HepG2 (cell line): ENCODE data around the gene TOMM7. TPM values are rescaled to one million over a fixed set of nuclear protein-coding genes. Genes with fewer than 3 reads are reported as not detected.
A peak's percentile ranks its signal among the peaks of the same experiment; 100 is the strongest.

Experiments
- FLYWCH1 ChIP-seq: sonication (generic); formaldehyde crosslinking; IDR thresholded peaks from 2 replicates; pipeline ENCODE4 v1.8.1; 2023; ENCODE audit warnings: mild to moderate bottlenecking, missing genetic modification reagents
- KDM2A ChIP-seq: sonication (generic); formaldehyde crosslinking; IDR thresholded peaks from 2 replicates; pipeline ENCODE4 v1.4.0; 2020; ENCODE audit warnings: low read depth, missing genetic modification reagents, borderline replicate concordance
- MIER3 ChIP-seq: IDR thresholded peaks from 2 replicates; pipeline ENCODE4 v1.6.1; 2016; ENCODE audit warnings: missing compliant biosample characterization, borderline replicate concordance
- MIXL1 ChIP-seq: IDR thresholded peaks from 2 replicates; pipeline ENCODE4 v1.6.1; 2016
- NR2F2 ChIP-seq: IDR thresholded peaks from 2 replicates; pipeline ENCODE4 v1.6.1; 2012; ENCODE audit warnings: low read depth, inconsistent platforms, borderline replicate concordance
- PHF20 ChIP-seq: sonication (generic); formaldehyde crosslinking; IDR thresholded peaks from 2 replicates; pipeline ENCODE4 v1.5.0; 2020; ENCODE audit warnings: mild to moderate bottlenecking, missing genetic modification reagents
- POLR2A ChIP-seq, 2 experiments: IDR thresholded peaks; 2 replicates each; pipeline ENCODE4 v1.6.1; 2011; ENCODE audit warnings: low read depth in 2 of 2, low read length in 2 of 2, mild to moderate bottlenecking in 1 of 2, moderate library complexity in 1 of 2; ENCODE audit not compliant: insufficient read depth in 1 of 2
- RFX1 ChIP-seq: fragments of 450-650 bp; IDR thresholded peaks from 2 replicates; pipeline ENCODE4 v1.6.1; 2017
- SCMH1 ChIP-seq: sonication (generic); formaldehyde crosslinking; IDR thresholded peaks from 2 replicates; pipeline ENCODE4 v1.9.0; 2021; ENCODE audit warnings: missing genetic modification reagents, mild to moderate bottlenecking, borderline replicate concordance
- SPEN ChIP-seq: sonication (generic); formaldehyde crosslinking; IDR thresholded peaks from 2 replicates; pipeline ENCODE4 v1.5.1; 2020; ENCODE audit warnings: low read depth, mild to moderate bottlenecking, missing genetic modification reagents
- TAF15 ChIP-seq: fragments of 200-400 bp; formaldehyde crosslinking; IDR thresholded peaks from one replicate; pipeline ENCODE4 v1.6.1; 2018; ENCODE audit warnings: mild to moderate bottlenecking, low read depth, low read length; ENCODE audit not compliant: poor library complexity, severe bottlenecking
- TOE1 ChIP-seq: sonication (generic); formaldehyde crosslinking; IDR thresholded peaks from 2 replicates; pipeline ENCODE4 v1.4.0; 2020; ENCODE audit warnings: mild to moderate bottlenecking, missing genetic modification reagents
- ZBTB33 ChIP-seq: sonication (generic); formaldehyde crosslinking; IDR thresholded peaks from 2 replicates; pipeline ENCODE4 v1.4.0; 2020; ENCODE audit warnings: missing genetic modification reagents
- ZC3H13 ChIP-seq: sonication (generic); formaldehyde crosslinking; IDR thresholded peaks from 2 replicates; pipeline ENCODE4 v1.8.1; 2023; ENCODE audit warnings: mild to moderate bottlenecking, missing genetic modification reagents, moderate library complexity
- ZFP90 ChIP-seq: sonication (generic); formaldehyde crosslinking; IDR thresholded peaks from 2 replicates; pipeline ENCODE4 v1.8.0; 2022; ENCODE audit warnings: missing genetic modification reagents, mild to moderate bottlenecking, inconsistent platforms, borderline replicate concordance
- ZNF510 ChIP-seq: sonication (generic); formaldehyde crosslinking; IDR thresholded peaks from 2 replicates; pipeline ENCODE4 v1.4.0; 2020; ENCODE audit warnings: low read depth, mild to moderate bottlenecking, missing genetic modification reagents
- ZNF652 ChIP-seq: IDR thresholded peaks from 2 replicates; pipeline ENCODE4 v1.6.1; 2016; ENCODE audit warnings: low read depth, borderline replicate concordance
- ZNF75D ChIP-seq: sonication (generic); formaldehyde crosslinking; IDR thresholded peaks from 2 replicates; pipeline ENCODE4 v1.8.1; 2023; ENCODE audit warnings: missing genetic modification reagents, mild to moderate bottlenecking, borderline replicate concordance
- polyA plus RNA-seq, 8 experiments: library from polyadenylated mRNA; depleted of rRNA in 3 of 8; stranded (reverse) in 7 of 8; unstranded in 1 of 8; fragments of >200 nt; fragmentation: Illumina TruSeq in 4 of 8; extraction: Trizol in 4 of 8; gene quantifications; 2 replicates each; pipeline versions ENCODE4 v1.2.1 to v1.2.3, GENCODE V29; 2011 to 2016; ENCODE audit warnings: low read depth in 4 of 8, missing spikeins in 1 of 8, mixed read lengths in 1 of 8; ENCODE audit not compliant: insufficient read depth in 1 of 8
- total RNA-seq, 5 experiments: library from RNA; depleted of rRNA; stranded (reverse); fragments of >200 nt; fragmentation: Illumina TruSeq; extraction: Trizol; gene quantifications; 2 replicates each; pipeline ENCODE4 v1.2.3, GENCODE V29; 2016; ENCODE audit warnings: low read depth in 1 of 5
- TF ChIP-seq, protein P1 (sequence below): sonication (generic); formaldehyde crosslinking; IDR thresholded peaks from 2 replicates; pipeline ENCODE4 v1.5.0; 2020; ENCODE audit warnings: mild to moderate bottlenecking, missing genetic modification reagents, borderline replicate concordance
- TF ChIP-seq, protein P2 (sequence below): sonication (generic); formaldehyde crosslinking; IDR thresholded peaks from 2 replicates; pipeline ENCODE4 v1.4.0; 2020; ENCODE audit warnings: low read depth, missing genetic modification reagents

TOMM7 gene
- total and polyA plus RNA-seq, 2 of the 13 experiments (the other 11 are each of a cell fraction or from before 2014, with no cell fraction given) = 251 to 369 TPM

DNA sequence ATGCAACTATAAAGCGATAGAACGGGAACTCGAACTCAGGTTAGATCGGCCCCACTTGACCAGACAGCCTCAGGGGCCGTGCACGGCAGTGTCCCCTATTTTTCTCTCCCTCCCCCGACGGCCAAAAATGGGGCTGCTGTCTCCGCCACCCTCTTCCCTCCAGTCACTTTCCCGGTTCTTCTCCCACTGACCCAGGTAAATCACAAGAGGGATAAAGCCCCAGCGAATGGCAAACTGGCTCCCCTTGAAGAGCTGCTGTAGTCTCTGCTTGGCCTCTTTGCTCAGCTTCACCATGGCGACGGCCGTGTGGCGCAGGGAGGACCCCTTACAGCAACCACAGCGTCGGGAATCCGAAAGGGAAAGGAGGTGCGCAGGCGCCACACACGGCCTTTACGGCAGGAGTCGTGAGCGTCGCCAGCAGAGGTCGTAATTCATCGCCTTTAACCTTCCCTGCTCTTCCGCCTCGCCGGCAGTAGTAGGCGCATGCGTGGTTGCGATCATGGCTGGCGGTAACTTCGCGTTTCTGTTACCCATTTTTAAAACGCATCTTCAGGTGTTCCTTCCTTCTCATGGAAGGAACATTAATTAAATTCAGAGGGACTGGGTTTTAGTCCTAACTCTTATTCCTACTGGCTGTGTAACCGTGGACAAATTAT, at the start of gene TOMM7 (continued):
- peak; percentile 16; the same call in 1 of the 2 replicates for TF ChIP-seq ZBTB33 (CRISPR knock-in tag)
- TF ChIP-seq ZC3H13 (CRISPR knock-in tag) = peak; percentile 56; the same call in 1 of the 2 replicates
- 0 out of 2 replicates have a peak, but pooled peaks have one; percentile 30 for TF ChIP-seq FLYWCH1 (CRISPR knock-in tag)
- TF ChIP-seq, protein P1, sequence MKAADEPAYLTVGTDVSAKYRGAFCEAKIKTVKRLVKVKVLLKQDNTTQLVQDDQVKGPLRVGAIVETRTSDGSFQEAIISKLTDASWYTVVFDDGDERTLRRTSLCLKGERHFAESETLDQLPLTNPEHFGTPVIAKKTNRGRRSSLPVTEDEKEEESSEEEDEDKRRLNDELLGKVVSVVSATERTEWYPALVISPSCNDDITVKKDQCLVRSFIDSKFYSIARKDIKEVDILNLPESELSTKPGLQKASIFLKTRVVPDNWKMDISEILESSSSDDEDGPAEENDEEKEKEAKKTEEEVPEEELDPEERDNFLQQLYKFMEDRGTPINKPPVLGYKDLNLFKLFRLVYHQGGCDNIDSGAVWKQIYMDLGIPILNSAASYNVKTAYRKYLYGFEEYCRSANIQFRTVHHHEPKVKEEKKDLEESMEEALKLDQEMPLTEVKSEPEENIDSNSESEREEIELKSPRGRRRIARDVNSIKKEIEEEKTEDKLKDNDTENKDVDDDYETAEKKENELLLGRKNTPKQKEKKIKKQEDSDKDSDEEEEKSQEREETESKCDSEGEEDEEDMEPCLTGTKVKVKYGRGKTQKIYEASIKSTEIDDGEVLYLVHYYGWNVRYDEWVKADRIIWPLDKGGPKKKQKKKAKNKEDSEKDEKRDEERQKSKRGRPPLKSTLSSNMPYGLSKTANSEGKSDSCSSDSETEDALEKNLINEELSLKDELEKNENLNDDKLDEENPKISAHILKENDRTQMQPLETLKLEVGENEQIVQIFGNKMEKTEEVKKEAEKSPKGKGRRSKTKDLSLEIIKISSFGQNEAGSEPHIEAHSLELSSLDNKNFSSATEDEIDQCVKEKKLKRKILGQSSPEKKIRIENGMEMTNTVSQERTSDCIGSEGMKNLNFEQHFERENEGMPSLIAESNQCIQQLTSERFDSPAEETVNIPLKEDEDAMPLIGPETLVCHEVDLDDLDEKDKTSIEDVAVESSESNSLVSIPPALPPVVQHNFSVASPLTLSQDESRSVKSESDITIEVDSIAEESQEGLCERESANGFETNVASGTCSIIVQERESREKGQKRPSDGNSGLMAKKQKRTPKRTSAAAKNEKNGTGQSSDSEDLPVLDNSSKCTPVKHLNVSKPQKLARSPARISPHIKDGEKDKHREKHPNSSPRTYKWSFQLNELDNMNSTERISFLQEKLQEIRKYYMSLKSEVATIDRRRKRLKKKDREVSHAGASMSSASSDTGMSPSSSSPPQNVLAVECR (CRISPR knock-in tag) = peak; percentile 86; the same call in 1 of the 2 replicates
- peak; percentile 83 for TF ChIP-seq RFX1
- peak; percentile 83; the same call in 1 of the 2 replicates for TF ChIP-seq KDM2A (CRISPR knock-in tag)
- no peak for TF ChIP-seq TAF15
- peak; percentile 83; the same call in 1 of the 2 replicates for TF ChIP-seq ZFP90 (CRISPR knock-in tag)
- TF ChIP-seq TOE1 (CRISPR knock-in tag) = 0 out of 2 replicates have a peak, but pooled peaks have one; percentile 20
- TF ChIP-seq POLR2A (IDR thresholded peaks at IDR 0.05; ENCODE audit: insufficient read depth in 1 of 2, low read depth in 2 of 2, low read length in 2 of 2) = peak; percentile 73 to 80
- peak; percentile 75; the same call in 1 of the 2 replicates for TF ChIP-seq NR2F2
- TF ChIP-seq SCMH1 = no peak
- TF ChIP-seq MIER3 = peak; percentile 77; the same call in 1 of the 2 replicates
- 0 out of 2 replicates have a peak, but pooled peaks have one; percentile 43 for TF ChIP-seq MIXL1
- peak; percentile 72 for TF ChIP-seq SPEN (CRISPR knock-in tag)
- TF ChIP-seq PHF20 (CRISPR knock-in tag) = peak; percentile 95
- TF ChIP-seq ZNF75D (CRISPR knock-in tag) = no peak
- TF ChIP-seq ZNF652 (CRISPR knock-in tag) = 0 out of 2 replicates have a peak, but pooled peaks have one; percentile 59
- TF ChIP-seq, protein P2, sequence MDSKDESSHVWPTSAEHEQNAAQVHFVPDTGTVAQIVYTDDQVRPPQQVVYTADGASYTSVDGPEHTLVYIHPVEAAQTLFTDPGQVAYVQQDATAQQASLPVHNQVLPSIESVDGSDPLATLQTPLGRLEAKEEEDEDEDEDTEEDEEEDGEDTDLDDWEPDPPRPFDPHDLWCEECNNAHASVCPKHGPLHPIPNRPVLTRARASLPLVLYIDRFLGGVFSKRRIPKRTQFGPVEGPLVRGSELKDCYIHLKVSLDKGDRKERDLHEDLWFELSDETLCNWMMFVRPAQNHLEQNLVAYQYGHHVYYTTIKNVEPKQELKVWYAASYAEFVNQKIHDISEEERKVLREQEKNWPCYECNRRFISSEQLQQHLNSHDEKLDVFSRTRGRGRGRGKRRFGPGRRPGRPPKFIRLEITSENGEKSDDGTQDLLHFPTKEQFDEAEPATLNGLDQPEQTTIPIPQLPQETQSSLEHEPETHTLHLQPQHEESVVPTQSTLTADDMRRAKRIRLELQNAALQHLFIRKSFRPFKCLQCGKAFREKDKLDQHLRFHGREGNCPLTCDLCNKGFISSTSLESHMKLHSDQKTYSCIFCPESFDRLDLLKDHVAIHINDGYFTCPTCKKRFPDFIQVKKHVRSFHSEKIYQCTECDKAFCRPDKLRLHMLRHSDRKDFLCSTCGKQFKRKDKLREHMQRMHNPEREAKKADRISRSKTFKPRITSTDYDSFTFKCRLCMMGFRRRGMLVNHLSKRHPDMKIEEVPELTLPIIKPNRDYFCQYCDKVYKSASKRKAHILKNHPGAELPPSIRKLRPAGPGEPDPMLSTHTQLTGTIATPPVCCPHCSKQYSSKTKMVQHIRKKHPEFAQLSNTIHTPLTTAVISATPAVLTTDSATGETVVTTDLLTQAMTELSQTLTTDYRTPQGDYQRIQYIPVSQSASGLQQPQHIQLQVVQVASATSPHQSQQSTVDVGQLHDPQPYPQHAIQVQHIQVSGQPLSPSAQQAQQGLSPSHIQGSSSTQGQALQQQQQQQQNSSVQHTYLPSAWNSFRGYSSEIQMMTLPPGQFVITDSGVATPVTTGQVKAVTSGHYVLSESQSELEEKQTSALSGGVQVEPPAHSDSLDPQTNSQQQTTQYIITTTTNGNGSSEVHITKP = no peak
- peak; percentile 88; the same call in 1 of the 2 replicates for TF ChIP-seq ZNF510 (CRISPR knock-in tag)
